Upper lobe of right lung (tissue), 1 donor: ENCODE results near the gene NBEAL1. TPM values are rescaled to one million over a fixed set of nuclear protein-coding genes. Genes with fewer than 3 reads are reported as not detected.
"Not testable (repeated sequence)": the region's sequence is repeated elsewhere in the genome, so short reads cannot be mapped to it uniquely, and the experiment has no call there.

Experiments used
- ATAC-seq: fragments of 200-7000 bp; cut with Tn5 transposase; one replicate; pipeline ENCODE4 v1.9.1; 2020; ENCODE audit warnings: mild to moderate bottlenecking, moderate library complexity
- DNase-seq: peaks from one replicate; pipeline ENCODE4 v3.0.0-alpha.2; 2020
- H3K27ac ChIP-seq: fragments of 200-600 bp; one replicate; pipeline ENCODE4 v1.8.0; 2022
- H3K27me3 ChIP-seq: fragments of 200-600 bp; one replicate; pipeline ENCODE4 v1.8.0; 2022; ENCODE audit warnings: mild to moderate bottlenecking
- H3K36me3 ChIP-seq: fragments of 200-600 bp; one replicate; pipeline ENCODE4 v1.8.0; 2022
- H3K4me1 ChIP-seq: fragments of 200-600 bp; one replicate; pipeline ENCODE4 v1.8.0; 2022
- H3K4me3 ChIP-seq: fragments of 200-600 bp; one replicate; pipeline ENCODE4 v1.8.0; 2022; ENCODE audit warnings: mild to moderate bottlenecking
- H3K9me3 ChIP-seq: fragments of 200-600 bp; one replicate; pipeline ENCODE4 v1.8.0; 2022
- intact Hi-C: fragments of 100-400 bp; cut with DNase I; formaldehyde crosslinking; loops from one replicate; pipeline ENCODE4 v1.11.0; 2022
- total RNA-seq: library from RNA; stranded (reverse); fragmentation: NEBNext Ultra II Directional; extraction: Animal tissue kit (Norgen Biotek cat#: 25700); gene quantifications from one replicate; pipeline ENCODE4 v1.2.1, GENCODE V29; 2021
- TF ChIP-seq, protein P1 (sequence below): fragments of 200-600 bp; IDR thresholded peaks from one replicate; pipeline ENCODE4 v1.8.0; 2022; ENCODE audit warnings: antibody characterized with exemption
- donor health status: DM: no; HTN: yes; CAD: no; lungs with severe emphysema.

NBEAL1 gene
- total RNA-seq, 1 donor from 2014 or later: 73.4 TPM

DNA sequence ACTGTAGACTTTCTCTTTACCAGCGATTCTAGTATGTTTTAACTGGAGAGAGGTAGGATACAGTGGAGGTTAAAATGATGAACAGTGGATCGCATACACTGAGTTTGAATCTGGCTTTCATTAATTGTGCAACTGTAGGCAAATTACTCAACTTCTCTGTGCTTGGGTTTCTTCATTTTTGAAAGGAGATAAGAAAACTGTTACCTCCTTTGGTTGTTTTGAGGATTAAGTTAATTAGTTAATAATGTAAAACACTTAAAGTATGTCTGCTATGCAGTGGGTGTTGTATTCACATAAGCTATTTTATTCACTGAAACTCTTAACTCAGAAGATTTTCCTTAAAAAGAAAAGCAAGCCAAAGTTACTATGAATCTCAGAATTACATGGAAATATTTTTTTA lies 112.3 kb downstream of the NBEAL1 start:
- Histone ChIP-seq H3K27ac (no peak overlapping the region), H3K27me3 (no peaks in the 10 kb centered on the region), H3K36me3 (peaks cover 83% of the 10 kb centered on the region), H3K4me3 (no peak overlapping the region), H3K9me3 (no peaks in the 10 kb centered on the region), H3K4me1 (no peaks in the 10 kb centered on the region)
- DNase-seq (no peak), ATAC-seq (no peak)
- intact Hi-C loops: no loop called here
- TF ChIP-seq, protein P1, sequence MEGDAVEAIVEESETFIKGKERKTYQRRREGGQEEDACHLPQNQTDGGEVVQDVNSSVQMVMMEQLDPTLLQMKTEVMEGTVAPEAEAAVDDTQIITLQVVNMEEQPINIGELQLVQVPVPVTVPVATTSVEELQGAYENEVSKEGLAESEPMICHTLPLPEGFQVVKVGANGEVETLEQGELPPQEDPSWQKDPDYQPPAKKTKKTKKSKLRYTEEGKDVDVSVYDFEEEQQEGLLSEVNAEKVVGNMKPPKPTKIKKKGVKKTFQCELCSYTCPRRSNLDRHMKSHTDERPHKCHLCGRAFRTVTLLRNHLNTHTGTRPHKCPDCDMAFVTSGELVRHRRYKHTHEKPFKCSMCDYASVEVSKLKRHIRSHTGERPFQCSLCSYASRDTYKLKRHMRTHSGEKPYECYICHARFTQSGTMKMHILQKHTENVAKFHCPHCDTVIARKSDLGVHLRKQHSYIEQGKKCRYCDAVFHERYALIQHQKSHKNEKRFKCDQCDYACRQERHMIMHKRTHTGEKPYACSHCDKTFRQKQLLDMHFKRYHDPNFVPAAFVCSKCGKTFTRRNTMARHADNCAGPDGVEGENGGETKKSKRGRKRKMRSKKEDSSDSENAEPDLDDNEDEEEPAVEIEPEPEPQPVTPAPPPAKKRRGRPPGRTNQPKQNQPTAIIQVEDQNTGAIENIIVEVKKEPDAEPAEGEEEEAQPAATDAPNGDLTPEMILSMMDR: no peak

DNA sequence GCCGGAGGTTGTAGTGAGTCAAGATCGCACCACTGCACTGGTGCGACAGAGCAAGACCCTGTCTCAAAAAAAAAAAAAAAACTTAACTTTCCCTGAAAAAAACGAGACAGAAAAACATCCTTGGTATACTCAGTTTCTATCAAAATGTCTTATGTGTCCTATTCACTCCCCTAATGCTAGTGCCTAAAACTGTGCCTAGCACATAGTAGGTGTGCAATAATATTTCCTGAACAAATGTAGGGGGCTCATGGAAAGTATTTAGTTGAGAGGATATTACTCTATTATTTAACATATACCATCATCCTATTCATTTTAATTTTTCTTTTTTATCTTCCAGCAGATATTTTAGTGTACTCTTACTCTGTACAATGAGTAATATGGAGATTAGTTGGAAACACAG lies 120.4 kb downstream of the NBEAL1 start:
- Histone ChIP-seq H3K36me3 (peaks cover 62% of the 10 kb centered on the region), H3K27ac (no peak overlapping the region), H3K27me3 (no peaks in the 10 kb centered on the region), H3K4me3 (no peak overlapping the region), H3K9me3 (no peaks in the 10 kb centered on the region), H3K4me1 (no peaks in the 10 kb centered on the region)
- intact Hi-C loops: no loop called here
- ATAC-seq: no peak
- TF ChIP-seq, protein P1: no peak
- no peak for DNase-seq

DNA sequence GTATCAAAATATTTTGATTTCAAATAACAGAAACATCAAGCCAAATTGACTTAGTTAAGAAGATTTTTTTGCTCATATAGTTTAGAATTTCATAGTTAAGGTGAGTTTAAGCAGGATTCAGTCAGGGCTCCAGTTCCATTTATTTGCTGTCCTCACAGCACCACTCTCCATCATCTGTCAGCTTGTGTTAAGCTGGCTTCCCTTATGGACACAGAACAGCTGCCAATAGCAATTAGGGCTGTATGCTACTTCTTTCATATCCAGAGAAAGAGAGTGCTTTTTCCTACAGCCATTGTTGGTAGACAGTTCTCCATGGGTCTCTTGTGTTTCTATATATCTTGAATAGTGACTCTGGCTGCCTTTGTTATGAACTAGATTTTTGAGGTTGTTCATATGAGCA lies 128.7 kb downstream of the NBEAL1 start:
- Histone ChIP-seq H3K4me3 (no peak overlapping the region), H3K9me3 (no peaks in the 10 kb centered on the region), H3K36me3 (peaks cover 45% of the 10 kb centered on the region), H3K27me3 (no peaks in the 10 kb centered on the region), H3K4me1 (no peaks in the 10 kb centered on the region), H3K27ac (no peak overlapping the region)
- TF ChIP-seq, protein P1: no peak
- ATAC-seq (no peak), DNase-seq (no peak)
- intact Hi-C loops: no loop called here

DNA sequence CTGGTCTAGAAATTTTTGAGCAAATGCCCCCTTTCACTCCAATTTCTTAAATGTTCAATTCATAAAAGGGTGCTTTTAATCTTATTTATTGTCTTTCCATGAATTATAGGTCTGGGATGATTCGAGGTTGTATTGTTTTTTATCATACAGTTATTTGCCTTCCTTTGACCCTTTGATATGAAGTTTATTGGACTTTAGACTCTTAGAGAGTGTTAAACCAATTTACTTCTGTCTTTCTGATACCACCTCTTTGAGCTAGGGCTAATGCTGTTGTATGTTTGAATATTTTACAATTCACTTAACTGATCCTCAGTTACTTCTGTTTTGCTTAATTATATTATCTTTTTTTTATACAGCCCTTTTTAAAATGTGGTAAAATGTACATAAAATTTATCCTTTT lies 134.5 kb downstream of the NBEAL1 start:
- Histone ChIP-seq H3K9me3 (no peaks in the 10 kb centered on the region), H3K4me1 (no peaks in the 10 kb centered on the region), H3K4me3 (no peak overlapping the region), H3K27ac (no peak overlapping the region), H3K36me3 (peaks cover 65% of the 10 kb centered on the region), H3K27me3 (no peaks in the 10 kb centered on the region)
- intact Hi-C loops: no loop called here
- ATAC-seq: no peak
- TF ChIP-seq, protein P1: no peak
- no peak for DNase-seq

DNA sequence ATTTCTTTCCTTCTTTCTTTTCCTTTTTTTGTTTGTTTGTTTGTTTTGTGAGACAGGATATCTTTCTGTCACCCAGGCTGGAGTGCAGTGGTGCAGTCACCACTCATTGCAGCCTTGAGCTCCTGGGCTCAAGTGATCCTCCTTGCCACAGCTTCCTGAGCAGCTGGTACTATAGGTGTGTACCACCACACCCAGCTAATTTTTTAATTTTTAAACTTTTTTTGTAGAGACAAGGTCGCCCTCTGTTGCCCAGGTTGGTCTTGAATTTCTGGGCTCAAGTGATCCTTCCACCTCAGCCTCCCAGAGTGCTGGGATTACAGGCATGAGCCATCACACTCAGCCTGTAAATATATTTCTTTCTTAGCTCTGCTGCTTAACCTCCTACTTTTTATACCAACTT lies 140.7 kb downstream of the NBEAL1 start:
- TF ChIP-seq, protein P1: no peak
- Histone ChIP-seq H3K27me3 (no peaks in the 10 kb centered on the region), H3K36me3 (peaks cover 79% of the 10 kb centered on the region), H3K4me1 (no peaks in the 10 kb centered on the region), H3K9me3 (no peaks in the 10 kb centered on the region), H3K27ac (no peak overlapping the region), H3K4me3 (no peak overlapping the region)
- DNase-seq (no peak), ATAC-seq (no peak)
- intact Hi-C loops: no loop called here

DNA sequence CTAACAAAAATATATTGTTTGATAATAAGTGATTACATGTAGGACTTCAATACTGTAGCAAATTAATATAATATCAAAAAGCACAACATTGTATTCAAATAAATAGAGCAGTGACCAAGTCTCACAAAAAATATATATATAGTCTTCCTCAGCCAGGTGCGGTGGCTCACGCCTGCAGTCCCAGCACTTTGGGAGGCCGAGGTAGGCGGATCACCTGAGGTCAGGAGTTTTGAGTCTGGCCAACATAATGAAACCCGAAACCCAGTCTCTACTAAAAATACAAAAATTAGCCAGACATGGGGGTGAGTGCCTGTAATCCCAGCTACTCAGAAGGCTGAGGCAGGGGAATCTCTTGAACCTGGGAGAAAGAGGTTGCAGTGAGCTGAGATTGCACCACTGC lies 148.0 kb downstream of the NBEAL1 start:
- H3K27me3 ChIP-seq, DNase-seq, H3K4me3 ChIP-seq, ATAC-seq, intact Hi-C loops, H3K9me3 ChIP-seq, H3K27ac ChIP-seq, H3K4me1 ChIP-seq: not testable (repeated sequence)
- peaks cover 58% of the 10 kb centered on the region for H3K36me3 ChIP-seq
